Fibroblast of skin of scalp (primary cell): ENCODE data around the gene FAM131A.
"Not testable (repeated sequence)": the region's sequence is repeated elsewhere in the genome, so short reads cannot be mapped to it uniquely, and the experiment has no call there.

ENCODE experiments used
- DNase-seq: peaks from one replicate; pipeline ENCODE4 v3.0.0-alpha.2; 2013

FAM131A gene

GRCh38 chr3:184317201-184317600 lies 20.2 kb upstream of the FAM131A start:
- DNase-seq, result no peak

- peak; percentile 98 for DNase-seq
Measured at GRCh38 chr3:184320104-184320445, 17.3 kb upstream of the FAM131A start.

- no peak for DNase-seq
Measured at GRCh38 chr3:184321666-184322065, 15.7 kb upstream of the FAM131A start.

GRCh38 chr3:184322731-184323487 lies 14.5 kb upstream of the FAM131A start:
- DNase-seq, result no peak

GRCh38 chr3:184323696-184324095 lies 13.7 kb upstream of the FAM131A start:
- DNase-seq, result no peak

GRCh38 chr3:184325269-184325668 lies 12.1 kb upstream of the FAM131A start:
- DNase-seq, result no peak

- DNase-seq, result no peak
Measured at GRCh38 chr3:184325715-184326369, 11.6 kb upstream of the FAM131A start.

- no peak for DNase-seq
Measured at GRCh38 chr3:184327171-184327570, 10.2 kb upstream of the FAM131A start.

- DNase-seq, result no peak
Measured at GRCh38 chr3:184328516-184328915, 8.9 kb upstream of the FAM131A start.

- DNase-seq, result peak; percentile 69
Measured at GRCh38 chr3:184332370-184333090, 4.9 kb upstream of the FAM131A start.

GRCh38 chr3:184333190-184333589 lies 4.2 kb upstream of the FAM131A start:
- no peak for DNase-seq

- DNase-seq, result no peak
Measured at GRCh38 chr3:184333700-184334099, 3.7 kb upstream of the FAM131A start.

- peak; percentile 35 for DNase-seq
Measured at GRCh38 chr3:184334470-184335158, 2.8 kb upstream of the FAM131A start.

GRCh38 chr3:184335291-184335660 lies 2.1 kb upstream of the FAM131A start:
- DNase-seq, result no peak

GRCh38 chr3:184335661-184336546 lies 1.5 kb upstream of the FAM131A start:
- peak; percentile 77 for DNase-seq

GRCh38 chr3:184336547-184337398 lies 627 bp upstream of the FAM131A start:
- DNase-seq, result peak; percentile 62

- no peak for DNase-seq
Measured at GRCh38 chr3:184337981-184338380, 581 bp downstream of the FAM131A start.

- DNase-seq, result peak; percentile 61
Measured at GRCh38 chr3:184338511-184338945, 1.1 kb downstream of the FAM131A start.

GRCh38 chr3:184339001-184339400 lies 1.6 kb downstream of the FAM131A start:
- DNase-seq, result no peak

GRCh38 chr3:184339451-184340135 lies 2.2 kb downstream of the FAM131A start:
- not testable (repeated sequence) for DNase-seq
